Activated T-helper 1 cell treated with anti-CD3 and anti-CD28 coated beads, Interleukin-12 subunit alpha, Interleukin-12 subunit beta, Interleukin-2, Interleukin-4 antibody, amounts not matched to agents 30 ng/mL and 10 ng/mL and 1 ng/mL, durations not matched to agents 14 hours and 24 hours and 36 hours (primary cell): ENCODE measurements around the gene TOX2. TPM values are rescaled to one million over a fixed set of nuclear protein-coding genes. Genes with fewer than 3 reads are reported as not detected.

Source experiments
- DNase-seq: peaks from one replicate; pipeline ENCODE4 v3.0.0; 2021; ENCODE audit warnings: low spot score
- H3K27ac Mint-ChIP-seq: one replicate; pipeline ENCODE4 v1.8.0; 2021; ENCODE audit warnings: mild to moderate bottlenecking, mixed read lengths
- H3K27me3 Mint-ChIP-seq: one replicate; pipeline ENCODE4 v1.8.0; 2022; ENCODE audit warnings: mild to moderate bottlenecking, moderate library complexity, mixed read lengths; ENCODE audit not compliant: insufficient read depth
- H3K36me3 Mint-ChIP-seq: one replicate; pipeline ENCODE4 v1.8.0; 2021; ENCODE audit warnings: low read depth, mixed read lengths
- H3K4me1 Mint-ChIP-seq: one replicate; pipeline ENCODE4 v1.8.0; 2021; ENCODE audit warnings: low read depth, mixed read lengths
- H3K4me3 Mint-ChIP-seq: one replicate; pipeline ENCODE4 v1.8.0; 2021; ENCODE audit warnings: mild to moderate bottlenecking, moderate library complexity, mixed read lengths
- H3K9me3 Mint-ChIP-seq: one replicate; pipeline ENCODE4 v1.8.0; 2021; ENCODE audit warnings: mixed read lengths
- intact Hi-C: fragments of 100-400 bp; cut with micrococcal nuclease; formaldehyde crosslinking; loops from one replicate; pipeline ENCODE4 v1.15.1; 2024
- total RNA-seq: library from RNA; stranded (reverse); gene quantifications from 2 replicates; pipeline ENCODE4 v1.2.3, GENCODE V29; 2022

TOX2 gene
- total RNA-seq, 1 donor from 2014 or later: 4.0 TPM

- no peak overlapping the region for H3K27ac Mint-ChIP-seq
- intact Hi-C loops: loop anchor here (5.0 to 10.0 kb wide), 3 partner anchors 290 to 500 kb away; partner anchors contain the start of genes IFT52, MYBL2 and SRSF6
- H3K4me3 Mint-ChIP-seq: no peak overlapping the region
- H3K36me3 Mint-ChIP-seq: peaks cover 17% of the 10 kb centered on the region
- H3K27me3 Mint-ChIP-seq: peaks cover 9% of the 10 kb centered on the region
- H3K9me3 Mint-ChIP-seq: peaks cover 19% of the 10 kb centered on the region
- H3K4me1 Mint-ChIP-seq: peaks cover 81% of the 10 kb centered on the region
- no peak for DNase-seq
These were observed 42.7 kb downstream of the TOX2 start for GRCh38 chr20:43957392-43957791.

- H3K4me1 Mint-ChIP-seq: peaks cover 69% of the 10 kb centered on the region
- no peak overlapping the region for H3K4me3 Mint-ChIP-seq
- peaks cover 8% of the 10 kb centered on the region for H3K27me3 Mint-ChIP-seq
- intact Hi-C loops: loop anchor here (5.0 to 10.0 kb wide), 3 partner anchors 291 to 501 kb away; partner anchors contain the start of genes IFT52, MYBL2 and SRSF6
- peaks cover 19% of the 10 kb centered on the region for H3K9me3 Mint-ChIP-seq
- no peak for DNase-seq
- H3K36me3 Mint-ChIP-seq: peaks cover 17% of the 10 kb centered on the region
- H3K27ac Mint-ChIP-seq: no peak overlapping the region
These were observed 44.0 kb downstream of the TOX2 start for GRCh38 chr20:43958626-43959025.

- Mint-ChIP-seq H3K27ac (no peak overlapping the region), H3K9me3 (peaks cover 19% of the 10 kb centered on the region), H3K27me3 (peaks cover 10% of the 10 kb centered on the region), H3K36me3 (peaks cover 19% of the 10 kb centered on the region), H3K4me3 (peak overlapping the region; percentile 22), H3K4me1 (peaks cover 62% of the 10 kb centered on the region)
- intact Hi-C loops: loop anchor here (5.0 to 10.0 kb wide), 3 partner anchors 292 to 502 kb away; partner anchors contain the start of genes IFT52, MYBL2 and SRSF6
- DNase-seq: no peak
These were observed 44.6 kb downstream of the TOX2 start for GRCh38 chr20:43959079-43959919.

DNA sequence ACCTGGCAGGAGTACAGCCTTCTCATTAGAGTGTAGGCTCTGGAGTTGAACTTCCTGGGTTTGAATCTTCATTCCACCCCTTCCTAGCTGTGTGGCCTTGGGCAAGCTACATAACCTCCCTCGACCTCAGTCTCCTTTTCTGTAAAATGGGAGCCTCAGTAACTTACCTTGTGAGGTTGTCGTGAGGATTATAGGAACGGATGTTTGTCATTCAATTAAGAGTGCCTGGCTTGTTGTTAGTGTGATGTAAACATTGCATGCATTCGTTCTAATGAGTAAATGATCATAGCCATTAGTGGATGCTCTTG is 45.2 kb downstream of the TOX2 start:
- Mint-ChIP-seq H3K4me3 (no peak overlapping the region), H3K27ac (no peak overlapping the region), H3K4me1 (peaks cover 56% of the 10 kb centered on the region), H3K27me3 (peaks cover 14% of the 10 kb centered on the region), H3K9me3 (peaks cover 19% of the 10 kb centered on the region), H3K36me3 (peaks cover 19% of the 10 kb centered on the region)
- intact Hi-C loops: loop anchor here (5.0 to 10.0 kb wide), 3 partner anchors 293 to 503 kb away; partner anchors contain the start of genes IFT52, MYBL2 and SRSF6
- no peak for DNase-seq

GRCh38 chr20:43960231-43960630 is 45.6 kb downstream of the TOX2 start:
- DNase-seq: no peak
- H3K4me3 Mint-ChIP-seq: no peak overlapping the region
- peaks cover 19% of the 10 kb centered on the region for H3K9me3 Mint-ChIP-seq
- H3K27ac Mint-ChIP-seq: no peak overlapping the region
- H3K36me3 Mint-ChIP-seq: peaks cover 19% of the 10 kb centered on the region
- intact Hi-C loops: no loop called here
- H3K4me1 Mint-ChIP-seq: peaks cover 53% of the 10 kb centered on the region
- peaks cover 16% of the 10 kb centered on the region for H3K27me3 Mint-ChIP-seq

- intact Hi-C loops: no loop called here
- Mint-ChIP-seq H3K4me3 (no peak overlapping the region), H3K27ac (no peak overlapping the region), H3K9me3 (peaks cover 19% of the 10 kb centered on the region), H3K4me1 (peaks cover 44% of the 10 kb centered on the region), H3K27me3 (peaks cover 16% of the 10 kb centered on the region), H3K36me3 (peaks cover 19% of the 10 kb centered on the region)
- DNase-seq: no peak
These were observed 46.5 kb downstream of the TOX2 start for GRCh38 chr20:43961116-43961515.

- peaks cover 17% of the 10 kb centered on the region for H3K36me3 Mint-ChIP-seq
- DNase-seq: no peak
- peaks cover 14% of the 10 kb centered on the region for H3K27me3 Mint-ChIP-seq
These were observed 47.2 kb downstream of the TOX2 start for GRCh38 chr20:43961541-43962471.

GRCh38 chr20:43962530-43962929 is 47.9 kb downstream of the TOX2 start:
- H3K4me1 Mint-ChIP-seq: peaks cover 33% of the 10 kb centered on the region
- H3K27ac Mint-ChIP-seq: no peak overlapping the region
- peaks cover 11% of the 10 kb centered on the region for H3K9me3 Mint-ChIP-seq
- DNase-seq: no peak
- no peak overlapping the region for H3K4me3 Mint-ChIP-seq
- H3K27me3 Mint-ChIP-seq: peaks cover 13% of the 10 kb centered on the region
- H3K36me3 Mint-ChIP-seq: peaks cover 12% of the 10 kb centered on the region
- intact Hi-C loops: no loop called here

More at GRCh38 chr20:43961541-43962471, 47.2 kb downstream of the TOX2 start:
- Mint-ChIP-seq H3K4me1 (peaks cover 40% of the 10 kb centered on the region), H3K4me3 (no peak overlapping the region), H3K27ac (no peak overlapping the region), H3K9me3 (peaks cover 18% of the 10 kb centered on the region)
- intact Hi-C loops: no loop called here

DNA sequence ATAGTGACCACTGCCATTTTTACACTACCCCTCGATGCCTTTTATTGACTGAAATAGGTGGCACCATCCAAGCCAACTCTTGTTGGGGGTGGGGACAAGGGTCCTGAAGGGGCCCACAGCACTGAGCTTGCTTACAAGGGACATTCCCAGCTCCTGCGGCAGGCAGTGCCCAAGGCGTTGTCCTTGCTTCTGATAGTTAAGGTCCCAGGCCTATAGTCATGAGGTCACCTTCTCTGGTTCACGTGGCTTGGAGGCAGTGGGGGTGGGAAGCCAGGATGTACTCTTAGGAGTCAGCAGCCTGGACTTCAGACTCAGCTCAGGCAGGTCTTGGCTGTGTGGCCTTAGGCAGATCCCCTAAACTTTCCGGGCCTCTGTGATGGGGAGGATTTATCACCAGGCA is 48.6 kb downstream of the TOX2 start:
- peaks cover 13% of the 10 kb centered on the region for H3K27me3 Mint-ChIP-seq
- no peak overlapping the region for H3K4me3 Mint-ChIP-seq

GRCh38 chr20:43963872-43964791 is 49.5 kb downstream of the TOX2 start:
- Mint-ChIP-seq H3K27me3 (peaks cover 13% of the 10 kb centered on the region), H3K9me3 (no peaks in the 10 kb centered on the region), H3K27ac (peak overlapping the region; percentile 14), H3K4me1 (peaks cover 25% of the 10 kb centered on the region), H3K36me3 (peaks cover 2% of the 10 kb centered on the region), H3K4me3 (peak overlapping the region; percentile 64)
- intact Hi-C loops: no loop called here
- DNase-seq: peak; percentile 41

More for the DNA sequence above, 48.6 kb downstream of the TOX2 start:
- H3K27ac Mint-ChIP-seq: no peak overlapping the region
- H3K36me3 Mint-ChIP-seq: peaks cover 4% of the 10 kb centered on the region
- no peak for DNase-seq
- H3K4me1 Mint-ChIP-seq: peaks cover 30% of the 10 kb centered on the region
- peaks cover 5% of the 10 kb centered on the region for H3K9me3 Mint-ChIP-seq
- intact Hi-C loops: no loop called here

- Mint-ChIP-seq H3K27ac (no peak overlapping the region), H3K9me3 (no peaks in the 10 kb centered on the region), H3K27me3 (peaks cover 20% of the 10 kb centered on the region), H3K4me1 (peaks cover 11% of the 10 kb centered on the region), H3K4me3 (no peak overlapping the region), H3K36me3 (peaks cover 2% of the 10 kb centered on the region)
- intact Hi-C loops: no loop called here
- no peak for DNase-seq
These were observed 53.8 kb downstream of the TOX2 start for GRCh38 chr20:43968341-43969000.
